Testis (tissue), 3 donors: ENCODE data around the gene HS2ST1. TPM values are rescaled to one million over a fixed set of nuclear protein-coding genes. Genes with fewer than 3 reads are reported as not detected.

ENCODE experiments used
- DNase-seq: peaks from one replicate; pipeline ENCODE4 v3.0.0-alpha.2; 2019
- H3K27ac ChIP-seq, 2 donors: fragments of 200-600 bp; sonication (generic); one replicate each; pipeline ENCODE4 v1.5.1; 2019
- H3K27me3 ChIP-seq: fragments of 200-600 bp; sonication (generic); one replicate; pipeline ENCODE4 v1.5.1; 2019
- H3K36me3 ChIP-seq: fragments of 200-600 bp; sonication (generic); one replicate; pipeline ENCODE4 v1.5.1; 2017; ENCODE audit warnings: low read depth; ENCODE audit errors: missing control alignments
- H3K4me1 ChIP-seq: fragments of 200-600 bp; sonication (generic); one replicate; pipeline ENCODE4 v1.5.1; 2019
- H3K4me3 ChIP-seq, 2 donors: fragments of 200-600 bp; sonication (generic); one replicate each; pipeline ENCODE4 v1.5.1; 2017 to 2019
- H3K9me3 ChIP-seq: fragments of 200-600 bp; sonication (generic); one replicate; pipeline ENCODE4 v1.5.1; 2017
- POLR2A ChIP-seq: fragments of 450-650 bp; IDR thresholded peaks from one replicate; pipeline ENCODE4 v1.6.1; 2017; ENCODE audit warnings: antibody characterized with exemption, mild to moderate bottlenecking, moderate library complexity
- WGBS, 2 donors: methylation state at CpG; one replicate each; pipeline ENCODE4 v1.1.5; 2018; 5-methylcytosine and 5-hydroxymethylcytosine counted together
- intact Hi-C: fragments of 100-400 bp; cut with DNase I; formaldehyde crosslinking; loops from one replicate; pipeline ENCODE4 v1.15.1; 2023; ENCODE audit warnings: low total_unique reads
- polyA plus RNA-seq: library from polyadenylated mRNA; stranded (reverse); fragments of 350-450 nt; fragmentation: Illumina TruSeq; extraction: RNeasy Lipid Tissue Mini Kit (QIAGEN cat#74804); gene quantifications from one replicate; pipeline ENCODE4 v1.2.3, GENCODE V29; 2014; ENCODE audit warnings: low read depth, low replicate concordance; ENCODE audit not compliant: insufficient read depth
- total RNA-seq, 2 donors: library from RNA; depleted of rRNA; stranded (reverse); fragments of >200 nt; gene quantifications; one replicate each; pipeline ENCODE4 v1.2.3, GENCODE V29; 2016
- TF ChIP-seq, protein P1 (sequence below), 3 experiments: fragments of 450-650 bp in 2 of 3; fragments of 200-600 bp in 1 of 3; sonication (generic) in 1 of 3; IDR thresholded peaks; one replicate each; pipeline ENCODE4 v1.5.1; 2016 to 2019; ENCODE audit warnings: antibody characterized with exemption in 3 of 3, mild to moderate bottlenecking in 2 of 3, moderate library complexity in 1 of 3

Gene HS2ST1
- total and polyA plus RNA-seq, 3 donors from 2014 or later, result 12.8 to 22.4 (median 21.1) TPM

- 67 to 77% methylated on average over 2 of the region's 2 CpGs for whole genome bisulfite sequencing, 2 donors
- Histone ChIP-seq H3K9me3 (no peaks in the 10 kb centered on the region), H3K4me1 (no peaks in the 10 kb centered on the region), H3K4me3 (no peak overlapping the region), H3K27ac (no peak overlapping the region), H3K27me3 (no peaks in the 10 kb centered on the region), H3K36me3 (no peaks in the 10 kb centered on the region)
- TF ChIP-seq, protein P1, sequence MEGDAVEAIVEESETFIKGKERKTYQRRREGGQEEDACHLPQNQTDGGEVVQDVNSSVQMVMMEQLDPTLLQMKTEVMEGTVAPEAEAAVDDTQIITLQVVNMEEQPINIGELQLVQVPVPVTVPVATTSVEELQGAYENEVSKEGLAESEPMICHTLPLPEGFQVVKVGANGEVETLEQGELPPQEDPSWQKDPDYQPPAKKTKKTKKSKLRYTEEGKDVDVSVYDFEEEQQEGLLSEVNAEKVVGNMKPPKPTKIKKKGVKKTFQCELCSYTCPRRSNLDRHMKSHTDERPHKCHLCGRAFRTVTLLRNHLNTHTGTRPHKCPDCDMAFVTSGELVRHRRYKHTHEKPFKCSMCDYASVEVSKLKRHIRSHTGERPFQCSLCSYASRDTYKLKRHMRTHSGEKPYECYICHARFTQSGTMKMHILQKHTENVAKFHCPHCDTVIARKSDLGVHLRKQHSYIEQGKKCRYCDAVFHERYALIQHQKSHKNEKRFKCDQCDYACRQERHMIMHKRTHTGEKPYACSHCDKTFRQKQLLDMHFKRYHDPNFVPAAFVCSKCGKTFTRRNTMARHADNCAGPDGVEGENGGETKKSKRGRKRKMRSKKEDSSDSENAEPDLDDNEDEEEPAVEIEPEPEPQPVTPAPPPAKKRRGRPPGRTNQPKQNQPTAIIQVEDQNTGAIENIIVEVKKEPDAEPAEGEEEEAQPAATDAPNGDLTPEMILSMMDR (IDR thresholded peaks at IDR 0.05), result no peak
- no peak for TF ChIP-seq POLR2A
- intact Hi-C loops, result no loop called here
- no peak for DNase-seq
Observed at GRCh38 chr1:86992861-86993260, 78.4 kb downstream of the HS2ST1 start.

DNA sequence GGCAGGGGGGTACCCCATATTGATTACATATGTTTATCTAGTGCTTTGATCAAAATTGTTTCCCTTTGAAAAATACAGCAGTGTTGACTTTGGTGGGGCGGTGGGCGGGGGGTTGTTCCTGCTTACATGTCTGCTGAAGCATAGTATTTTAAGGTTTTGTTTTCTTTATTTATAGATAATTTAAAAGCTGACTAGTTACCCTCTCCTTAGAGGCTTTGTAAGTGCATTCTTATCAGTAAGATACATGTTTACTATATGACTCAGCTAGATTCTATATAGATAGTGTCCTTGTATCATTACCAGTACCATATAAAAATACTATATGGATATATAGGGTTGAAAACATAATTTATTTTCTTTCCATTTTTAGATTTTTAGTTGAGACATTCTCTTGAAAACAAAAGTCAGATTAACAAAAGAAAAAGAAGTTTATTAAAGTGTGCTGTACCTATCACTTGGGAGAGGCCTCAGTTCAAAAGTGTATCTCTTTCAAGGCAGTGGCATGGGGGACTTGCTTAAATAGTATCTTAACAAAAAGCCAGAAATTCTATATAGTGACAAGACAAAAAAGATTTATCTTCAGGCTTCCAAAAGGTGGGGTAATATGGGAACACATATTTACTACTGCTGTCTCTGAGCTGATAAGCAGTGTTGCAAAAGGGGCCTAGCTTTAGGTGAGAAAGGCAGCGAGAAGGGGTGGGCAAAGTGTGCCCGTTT lies 79.0 kb downstream of the HS2ST1 start:
- no peaks in the 10 kb centered on the region for H3K4me1 ChIP-seq
- H3K9me3 ChIP-seq, result no peaks in the 10 kb centered on the region
- no peaks in the 10 kb centered on the region for H3K27me3 ChIP-seq
- no peaks in the 10 kb centered on the region for H3K36me3 ChIP-seq
- WGBS, 2 donors, result 83 to 85% methylated on average over 4 of the region's 4 CpGs
- no peak for DNase-seq
- H3K27ac ChIP-seq, result no peak overlapping the region
- no peak overlapping the region for H3K4me3 ChIP-seq
- intact Hi-C loops, result no loop called here
- TF ChIP-seq, protein P1 (IDR thresholded peaks at IDR 0.05), result no peak
- no peak for TF ChIP-seq POLR2A

GRCh38 chr1:86994061-86994460 lies 79.6 kb downstream of the HS2ST1 start:
- Histone ChIP-seq H3K4me1 (no peaks in the 10 kb centered on the region), H3K27me3 (no peaks in the 10 kb centered on the region), H3K36me3 (no peaks in the 10 kb centered on the region), H3K27ac (no peak overlapping the region), H3K9me3 (no peaks in the 10 kb centered on the region), H3K4me3 (no peak overlapping the region)
- no peak for DNase-seq
- intact Hi-C loops, result no loop called here
- TF ChIP-seq, protein P1 (IDR thresholded peaks at IDR 0.05), result no peak
- TF ChIP-seq POLR2A, result no peak

DNA sequence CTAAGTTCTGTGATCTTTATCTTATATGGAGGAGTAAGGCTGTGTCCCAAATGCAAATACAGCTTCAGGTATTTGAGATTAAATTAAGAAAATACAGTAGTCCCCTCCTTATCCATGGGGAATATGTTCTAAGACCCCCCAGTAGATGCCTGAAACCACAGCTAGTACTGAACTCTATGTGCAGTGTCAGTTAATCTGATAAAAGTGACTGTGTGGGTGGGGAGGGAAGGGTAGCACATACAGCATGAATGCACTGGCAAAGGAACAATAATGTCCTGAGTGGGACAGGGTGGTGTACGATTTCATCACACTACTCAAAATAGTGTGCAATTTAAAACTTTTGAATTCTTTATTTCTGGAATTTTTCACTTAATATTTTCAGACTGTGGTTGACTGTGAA lies 83.1 kb downstream of the HS2ST1 start:
- WGBS, 2 donors, result 55 to 81% methylated on average over 1 of the region's 1 CpG
- no peak for DNase-seq
- Histone ChIP-seq H3K27me3 (no peaks in the 10 kb centered on the region), H3K36me3 (no peaks in the 10 kb centered on the region), H3K9me3 (no peaks in the 10 kb centered on the region), H3K4me1 (no peaks in the 10 kb centered on the region), H3K27ac (no peak overlapping the region), H3K4me3 (no peak overlapping the region)
- intact Hi-C loops, result no loop called here
- TF ChIP-seq POLR2A, result no peak

GRCh38 chr1:86998280-86998679 lies 83.8 kb downstream of the HS2ST1 start:
- intact Hi-C loops, result no loop called here
- DNase-seq, result no peak
- TF ChIP-seq, protein P1 (IDR thresholded peaks at IDR 0.05), result no peak
- no peak for TF ChIP-seq POLR2A
- Histone ChIP-seq H3K36me3 (no peaks in the 10 kb centered on the region), H3K27ac (no peak overlapping the region), H3K4me3 (no peak overlapping the region), H3K9me3 (no peaks in the 10 kb centered on the region), H3K27me3 (no peaks in the 10 kb centered on the region), H3K4me1 (no peaks in the 10 kb centered on the region)
- WGBS, 2 donors, result 94 to 96% methylated on average over 3 of the region's 3 CpGs
